Central memory CD4-positive, alpha-beta T cell (primary cell): ENCODE measurements around the gene SP7.
"Not testable (repeated sequence)": the region's sequence is repeated elsewhere in the genome, so short reads cannot be mapped to it uniquely, and the experiment has no call there.

Experiments
- DNase-seq: peaks from one replicate; pipeline ENCODE4 v3.0.0; 2022

The SP7 gene

DNA sequence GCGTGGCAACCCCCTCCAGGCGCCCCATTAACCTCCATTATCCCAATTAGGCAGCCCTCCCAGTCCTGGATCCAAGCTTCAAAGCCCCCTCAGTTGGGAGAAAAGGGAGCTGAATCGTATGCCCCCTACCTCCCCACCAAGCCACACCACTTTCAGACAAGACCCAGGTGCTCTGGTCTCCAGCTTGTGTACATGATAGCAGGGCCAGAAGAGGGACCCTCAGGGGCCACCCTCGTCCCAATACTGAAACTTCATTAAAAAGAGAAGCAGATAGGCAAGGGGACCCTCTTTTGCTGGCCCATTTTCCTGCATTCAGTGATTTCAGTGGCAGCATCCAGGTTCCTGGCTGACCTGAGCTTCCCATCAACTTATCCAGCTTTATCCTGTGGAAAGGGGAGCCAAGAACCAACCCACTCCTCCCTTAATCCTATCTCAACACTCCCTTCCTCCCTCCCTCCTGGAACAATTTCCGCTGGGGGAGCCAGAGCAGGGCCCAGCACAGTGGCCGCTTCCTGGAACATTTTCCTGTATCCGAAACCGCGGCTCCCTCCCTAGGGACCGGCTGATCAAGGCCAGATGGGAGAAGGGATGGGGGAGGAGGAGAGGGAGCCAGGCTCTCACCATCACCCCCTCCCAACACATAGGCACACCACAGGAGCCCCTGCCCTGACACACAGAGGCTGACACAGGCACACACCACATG, 9.5 kb upstream of the SP7 start:
- no peak for DNase-seq

GRCh38 chr12:53344824-53345485, 8.8 kb upstream of the SP7 start:
- peak; percentile 56 for DNase-seq

- no peak for DNase-seq
Observed at GRCh38 chr12:53344487-53344823, 8.3 kb upstream of the SP7 start.

DNA sequence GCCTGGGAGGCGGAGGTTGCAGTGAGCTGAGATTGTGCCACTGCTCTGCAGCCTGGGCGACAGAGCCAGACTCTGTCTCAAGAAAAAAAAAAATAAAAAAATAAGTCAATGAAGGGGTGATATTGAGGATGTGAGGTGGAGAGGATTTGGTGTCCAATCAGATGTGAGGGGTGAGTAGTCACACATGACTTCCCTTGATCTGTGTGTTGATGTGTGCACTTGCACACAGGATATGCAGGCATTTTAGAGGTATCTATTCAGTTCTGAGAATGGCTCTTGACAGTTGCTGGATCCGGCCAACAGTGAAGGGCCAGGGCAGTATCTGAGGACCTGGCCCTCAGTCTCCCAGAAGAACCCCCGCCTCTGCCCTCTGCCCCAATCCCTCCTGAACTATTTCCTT, 7.8 kb upstream of the SP7 start:
- no peak for DNase-seq

GRCh38 chr12:53343449-53343848, 7.3 kb upstream of the SP7 start:
- DNase-seq: no peak

GRCh38 chr12:53340398-53340797, 4.2 kb upstream of the SP7 start:
- DNase-seq: no peak

- DNase-seq: no peak
Observed at GRCh38 chr12:53338916-53339315, 2.8 kb upstream of the SP7 start.

DNA sequence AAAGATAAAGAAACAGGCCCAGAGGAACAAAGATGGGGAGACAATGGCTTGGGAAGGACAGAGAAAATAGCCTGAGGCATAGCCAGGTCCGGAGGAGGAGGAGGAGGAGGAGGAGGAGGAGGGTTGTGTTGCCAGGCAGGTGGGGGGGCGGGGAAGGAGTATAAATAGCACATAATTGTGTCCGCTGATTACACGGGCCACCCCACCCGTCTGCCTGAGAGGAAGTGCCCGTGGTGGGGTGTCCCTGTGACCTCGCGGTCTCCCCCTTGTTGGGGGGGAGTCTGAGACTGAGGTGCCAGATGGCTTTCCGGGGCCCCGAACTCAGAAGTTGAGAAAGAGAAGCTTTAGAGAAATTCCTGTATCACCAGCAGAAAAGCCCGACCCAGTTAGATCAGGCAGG, 1.9 kb upstream of the SP7 start:
- no peak for DNase-seq

GRCh38 chr12:53334822-53335221, 1.3 kb downstream of the SP7 start:
- DNase-seq: no peak

DNA sequence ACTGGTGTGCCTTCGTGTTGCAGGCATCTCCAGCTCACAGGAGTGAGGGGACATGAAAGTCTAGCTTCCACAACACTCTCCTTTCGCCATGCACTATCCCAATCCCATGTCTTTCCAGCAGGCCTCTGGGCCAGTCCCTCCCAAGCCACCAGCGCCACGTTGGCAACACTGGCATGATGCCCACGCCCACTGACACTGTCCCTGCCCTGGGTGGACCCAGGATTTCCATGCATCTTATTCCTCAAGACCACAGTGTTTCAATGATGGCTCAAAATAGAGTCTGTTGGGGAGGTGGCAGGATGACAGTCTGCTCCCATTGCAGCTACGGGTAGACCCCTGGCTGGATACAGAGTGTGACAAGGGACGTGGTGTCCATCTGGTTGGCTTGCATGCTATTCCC, 2.3 kb downstream of the SP7 start:
- no peak for DNase-seq

- no peak for DNase-seq
Observed at GRCh38 chr12:53333289-53333688, 2.9 kb downstream of the SP7 start.

DNA sequence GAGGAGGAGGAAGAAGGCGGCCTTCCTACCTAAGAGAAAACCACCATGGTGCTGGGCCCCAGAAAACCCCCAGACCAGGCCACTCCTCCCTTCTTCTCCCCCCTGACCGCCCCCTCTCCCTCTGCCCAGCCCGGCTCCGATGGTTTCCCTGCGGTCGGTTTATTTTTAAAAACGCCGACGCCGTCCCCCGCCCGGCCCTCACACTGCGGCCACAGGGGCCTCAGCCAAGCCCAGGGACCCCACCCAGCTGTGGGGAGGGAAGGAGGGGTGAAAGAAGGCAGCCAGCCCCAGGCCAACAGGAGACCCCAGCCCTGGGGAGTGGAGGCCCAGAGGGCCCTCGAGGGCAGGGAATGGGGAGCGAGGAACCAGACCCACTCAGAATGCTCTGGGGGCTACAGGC, 3.4 kb downstream of the SP7 start:
- DNase-seq: no peak

- DNase-seq: not testable (repeated sequence)
Observed at GRCh38 chr12:53332339-53332738, 3.8 kb downstream of the SP7 start.

DNA sequence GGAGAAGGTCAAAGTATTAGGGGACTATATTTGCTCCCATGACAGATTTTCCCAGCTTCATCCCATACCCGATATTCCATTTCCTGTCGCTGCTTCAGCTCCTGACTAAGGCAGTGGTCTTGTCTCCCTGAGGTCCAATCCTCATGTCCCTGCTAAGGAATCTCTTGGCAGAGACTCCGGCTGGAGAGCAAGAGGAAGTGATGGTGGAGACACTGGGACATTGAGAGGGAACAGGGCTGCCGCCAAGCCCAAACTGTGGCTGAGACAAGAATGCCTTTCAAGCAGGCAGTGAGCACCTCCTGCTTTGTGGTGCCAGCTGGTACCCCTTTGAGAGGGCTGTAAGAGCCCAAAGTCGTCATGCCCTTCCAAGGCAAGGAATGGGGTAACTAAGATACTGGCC, 5.5 kb downstream of the SP7 start:
- no peak for DNase-seq

- no peak for DNase-seq
Observed at GRCh38 chr12:53328043-53328435, 8.1 kb downstream of the SP7 start.

DNA sequence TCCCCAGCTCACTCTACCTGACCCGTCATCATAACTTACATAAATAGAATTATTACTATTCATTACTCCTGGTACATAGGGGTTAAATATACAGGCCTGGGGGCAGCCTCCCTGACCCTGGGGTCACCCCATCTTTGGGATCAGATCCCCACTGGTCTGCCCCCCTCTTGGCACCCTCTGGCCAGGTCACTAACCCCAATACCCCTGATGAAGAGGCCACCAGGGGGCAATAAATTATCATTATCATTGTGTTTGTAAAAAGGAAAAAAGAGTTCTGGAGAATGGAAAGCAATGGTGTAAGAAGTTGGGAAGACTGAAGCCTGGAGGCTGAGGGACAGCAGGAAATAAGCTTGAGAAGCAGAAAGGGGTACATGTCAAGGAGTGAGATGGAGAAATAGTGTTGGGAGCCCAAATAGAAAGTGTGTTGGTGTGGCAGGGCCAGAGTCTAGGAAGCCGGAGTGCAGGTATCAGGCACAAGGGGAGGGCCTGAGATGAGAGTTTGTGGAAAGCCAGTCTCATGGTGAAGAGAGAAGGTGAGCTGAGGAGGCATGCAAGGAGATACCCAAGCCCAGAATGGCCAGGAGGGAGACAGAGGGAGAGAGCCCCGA, 8.6 kb downstream of the SP7 start:
- no peak for DNase-seq

DNA sequence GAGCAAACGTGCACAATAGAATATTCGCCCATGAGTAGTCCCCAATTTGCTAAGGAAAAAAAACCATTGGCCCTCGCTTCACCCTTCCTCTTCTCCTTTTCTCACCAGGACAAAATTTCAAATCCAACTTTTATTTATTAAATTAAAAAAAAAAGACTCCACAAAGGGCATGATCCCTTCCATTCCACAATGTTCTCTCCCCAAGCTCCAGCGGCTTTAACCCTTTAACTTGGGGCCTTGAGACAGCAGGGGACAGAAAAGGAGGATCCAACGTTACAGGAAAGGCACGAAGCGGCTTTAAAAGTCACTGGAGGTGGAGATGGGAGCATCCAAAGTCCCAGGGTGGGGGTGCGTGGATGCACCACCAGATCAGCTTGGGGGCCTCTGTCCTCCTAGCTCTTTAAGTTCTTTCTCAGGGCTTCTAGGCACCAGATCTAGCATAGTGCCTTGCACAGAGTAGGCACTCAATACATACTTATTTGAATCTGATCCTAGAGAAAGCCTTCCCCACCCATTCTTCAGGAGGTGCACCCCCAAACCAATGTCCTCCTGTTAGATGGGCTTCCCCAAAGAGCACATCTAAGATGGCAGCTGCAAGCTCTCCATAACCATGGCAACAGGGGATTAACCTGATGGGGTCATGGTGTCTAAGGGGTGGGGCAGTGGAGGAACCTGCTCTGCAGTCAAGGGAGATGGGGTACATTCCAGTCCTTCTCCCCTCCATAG, 9.5 kb downstream of the SP7 start:
- no peak for DNase-seq

DNA sequence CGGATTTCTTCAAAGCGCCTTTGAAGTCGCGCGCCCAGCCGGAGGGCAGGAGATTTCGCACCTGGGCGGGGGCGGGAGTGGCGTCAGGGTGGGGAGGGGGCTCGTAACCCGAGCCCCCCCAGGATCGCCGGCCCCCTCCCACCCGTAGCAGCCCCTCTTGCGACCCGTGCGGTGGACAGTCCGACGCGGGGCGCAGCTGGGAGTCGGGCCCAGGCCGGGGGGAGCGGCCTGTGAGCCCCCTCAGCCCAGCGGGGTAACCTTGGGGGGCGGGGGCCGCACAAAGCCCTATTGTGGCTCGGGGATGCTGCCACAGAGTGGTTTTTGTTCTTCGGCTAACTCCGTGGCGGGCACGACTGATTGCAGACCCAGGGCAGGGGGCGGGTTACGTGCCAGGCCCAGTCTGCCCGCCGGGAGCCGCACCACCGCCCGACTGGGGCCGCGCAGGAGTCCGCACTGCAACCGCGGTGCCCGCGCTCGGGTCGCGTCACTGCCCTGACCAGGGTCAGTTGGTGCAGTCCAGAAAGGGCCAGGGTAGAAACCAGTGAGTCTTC, 10.6 kb downstream of the SP7 start:
- DNase-seq: peak; percentile 7

DNA sequence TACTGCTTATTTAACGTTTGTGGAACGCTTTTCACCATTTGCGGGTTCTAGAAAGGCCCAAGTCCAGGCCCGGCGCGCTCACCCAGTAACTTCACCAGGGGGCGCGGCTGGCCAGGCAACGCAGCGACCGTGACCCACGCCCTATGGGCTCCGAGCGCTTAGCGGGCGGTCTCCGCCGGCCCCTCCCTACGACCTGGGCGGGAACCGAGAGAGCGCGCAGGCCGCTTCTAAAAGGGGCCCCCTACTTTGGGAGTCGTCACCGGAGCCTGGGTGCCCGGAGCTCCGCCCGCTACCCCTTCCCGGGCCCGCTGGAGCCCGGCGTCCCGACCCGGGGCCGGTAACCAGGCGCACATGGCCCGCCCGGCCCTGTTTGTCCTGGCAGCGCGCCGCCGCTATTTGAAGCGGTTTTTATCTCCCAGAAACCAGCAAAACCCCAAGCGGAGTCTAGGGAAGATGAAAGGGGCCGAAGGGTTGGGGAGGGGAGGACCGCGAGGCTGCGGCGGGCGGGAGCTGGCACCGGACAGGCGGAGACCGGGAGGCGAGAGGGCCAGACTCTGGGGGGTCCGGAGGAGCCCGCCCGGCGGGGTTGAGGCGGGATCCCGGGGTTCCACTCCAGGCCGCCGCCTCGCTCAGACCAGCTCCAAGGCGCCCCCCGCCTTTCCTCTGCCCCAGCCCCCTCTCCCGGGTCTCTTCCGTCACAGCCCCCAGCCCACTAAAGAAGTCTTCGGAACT, 11.2 kb downstream of the SP7 start:
- peak; percentile 68 for DNase-seq

DNA sequence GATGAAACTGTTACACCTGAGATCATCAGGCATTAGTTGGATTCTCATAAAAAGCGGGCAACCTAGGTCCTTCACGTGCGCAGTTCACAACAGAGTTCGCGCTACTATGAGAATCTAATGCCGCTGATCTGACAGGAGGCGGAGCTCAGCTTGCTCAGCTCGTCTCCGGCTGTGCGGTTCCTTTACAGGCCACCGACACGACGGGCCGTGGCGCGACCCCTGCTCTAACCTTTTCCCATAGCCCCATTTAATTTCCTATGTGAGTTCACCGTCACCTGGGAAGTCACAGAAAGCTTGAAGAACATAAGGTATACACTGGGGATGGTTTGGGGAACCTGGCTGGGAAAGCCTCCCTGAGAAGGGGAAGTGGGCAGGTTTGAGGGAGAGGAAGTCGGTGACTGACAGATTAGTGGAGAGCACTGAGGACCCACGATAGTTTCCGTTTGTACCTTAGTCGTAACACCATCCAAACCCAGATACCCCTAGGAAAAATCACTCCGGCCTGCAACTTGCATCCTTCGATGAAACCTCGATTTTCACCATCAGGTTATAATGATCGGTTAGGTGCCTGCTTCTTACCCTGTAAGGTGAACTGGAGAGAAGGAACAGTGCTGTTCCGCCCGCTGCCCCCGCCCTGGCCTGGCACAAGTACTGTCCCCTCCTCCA, 11.9 kb downstream of the SP7 start:
- DNase-seq: peak; percentile 64

GRCh38 chr12:53320352-53321195, 15.6 kb downstream of the SP7 start:
- DNase-seq: no peak
